Measurements from ENCODE around the gene NETO2.
"Not testable (repeated sequence)": the region's sequence is repeated elsewhere in the genome, so short reads cannot be mapped to it uniquely, and the experiment has no call there.

DNA sequence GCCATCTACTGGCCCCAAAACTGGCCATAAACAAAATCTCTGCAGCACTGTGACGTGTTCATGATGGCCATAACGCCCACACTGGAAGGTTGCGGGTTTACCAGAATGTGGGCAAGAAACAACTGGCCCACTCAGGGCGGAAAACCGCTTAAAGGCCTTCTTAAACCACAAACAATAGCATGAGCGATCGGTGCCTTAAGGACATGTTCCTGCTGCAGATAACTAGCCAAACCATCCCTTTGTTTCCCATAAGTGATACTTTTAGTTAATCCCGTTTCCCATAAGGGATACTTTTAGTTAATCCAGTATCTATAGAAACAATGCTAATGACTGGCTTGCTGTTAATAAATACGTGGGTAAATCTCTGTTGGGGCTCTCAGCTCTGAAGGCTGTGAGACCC is 8.8 kb upstream of the NETO2 start:
- TF ChIP-seq, protein P1, sequence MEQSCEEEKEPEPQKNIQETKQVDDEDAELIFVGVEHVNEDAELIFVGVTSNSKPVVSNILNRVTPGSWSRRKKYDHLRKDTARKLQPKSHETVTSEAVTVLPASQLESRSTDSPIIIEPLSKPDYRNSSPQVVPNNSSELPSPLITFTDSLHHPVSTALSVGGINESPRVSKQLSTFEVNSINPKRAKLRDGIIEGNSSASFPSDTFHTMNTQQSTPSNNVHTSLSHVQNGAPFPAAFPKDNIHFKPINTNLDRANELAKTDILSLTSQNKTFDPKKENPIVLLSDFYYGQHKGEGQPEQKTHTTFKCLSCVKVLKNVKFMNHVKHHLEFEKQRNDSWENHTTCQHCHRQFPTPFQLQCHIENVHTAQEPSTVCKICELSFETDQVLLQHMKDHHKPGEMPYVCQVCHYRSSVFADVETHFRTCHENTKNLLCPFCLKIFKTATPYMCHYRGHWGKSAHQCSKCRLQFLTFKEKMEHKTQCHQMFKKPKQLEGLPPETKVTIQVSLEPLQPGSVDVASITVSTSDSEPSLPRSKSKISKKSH (CRISPR knock-in tag; IDR thresholded peaks at IDR 0.05): not testable (repeated sequence)
- not testable (repeated sequence) for TF ChIP-seq NR4A1 (CRISPR knock-in tag; IDR thresholded peaks at IDR 0.05); NR4A1 (tag; IDR thresholded peaks at IDR 0.05); L3MBTL2 (IDR thresholded peaks at IDR 0.05); TAL1 (IDR thresholded peaks at IDR 0.05); BHLHE40 (IDR thresholded peaks at IDR 0.05; ENCODE audit: low read length); TCF3 (CRISPR knock-in tag; IDR thresholded peaks at IDR 0.05); FOXA1 (IDR thresholded peaks at IDR 0.05; ENCODE audit: borderline replicate concordance); HLTF (IDR thresholded peaks at IDR 0.05)
- TF ChIP-seq, protein P2, sequence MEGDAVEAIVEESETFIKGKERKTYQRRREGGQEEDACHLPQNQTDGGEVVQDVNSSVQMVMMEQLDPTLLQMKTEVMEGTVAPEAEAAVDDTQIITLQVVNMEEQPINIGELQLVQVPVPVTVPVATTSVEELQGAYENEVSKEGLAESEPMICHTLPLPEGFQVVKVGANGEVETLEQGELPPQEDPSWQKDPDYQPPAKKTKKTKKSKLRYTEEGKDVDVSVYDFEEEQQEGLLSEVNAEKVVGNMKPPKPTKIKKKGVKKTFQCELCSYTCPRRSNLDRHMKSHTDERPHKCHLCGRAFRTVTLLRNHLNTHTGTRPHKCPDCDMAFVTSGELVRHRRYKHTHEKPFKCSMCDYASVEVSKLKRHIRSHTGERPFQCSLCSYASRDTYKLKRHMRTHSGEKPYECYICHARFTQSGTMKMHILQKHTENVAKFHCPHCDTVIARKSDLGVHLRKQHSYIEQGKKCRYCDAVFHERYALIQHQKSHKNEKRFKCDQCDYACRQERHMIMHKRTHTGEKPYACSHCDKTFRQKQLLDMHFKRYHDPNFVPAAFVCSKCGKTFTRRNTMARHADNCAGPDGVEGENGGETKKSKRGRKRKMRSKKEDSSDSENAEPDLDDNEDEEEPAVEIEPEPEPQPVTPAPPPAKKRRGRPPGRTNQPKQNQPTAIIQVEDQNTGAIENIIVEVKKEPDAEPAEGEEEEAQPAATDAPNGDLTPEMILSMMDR (IDR thresholded peaks at IDR 0.05 in 2 of 3, conservative IDR thresholded peaks at IDR 0.05 in 1 of 3; ENCODE audit: insufficient read depth in 2 of 3, low read depth in 1 of 3, low read length in 3 of 3): not testable (repeated sequence)
- TF ChIP-seq, protein P3, sequence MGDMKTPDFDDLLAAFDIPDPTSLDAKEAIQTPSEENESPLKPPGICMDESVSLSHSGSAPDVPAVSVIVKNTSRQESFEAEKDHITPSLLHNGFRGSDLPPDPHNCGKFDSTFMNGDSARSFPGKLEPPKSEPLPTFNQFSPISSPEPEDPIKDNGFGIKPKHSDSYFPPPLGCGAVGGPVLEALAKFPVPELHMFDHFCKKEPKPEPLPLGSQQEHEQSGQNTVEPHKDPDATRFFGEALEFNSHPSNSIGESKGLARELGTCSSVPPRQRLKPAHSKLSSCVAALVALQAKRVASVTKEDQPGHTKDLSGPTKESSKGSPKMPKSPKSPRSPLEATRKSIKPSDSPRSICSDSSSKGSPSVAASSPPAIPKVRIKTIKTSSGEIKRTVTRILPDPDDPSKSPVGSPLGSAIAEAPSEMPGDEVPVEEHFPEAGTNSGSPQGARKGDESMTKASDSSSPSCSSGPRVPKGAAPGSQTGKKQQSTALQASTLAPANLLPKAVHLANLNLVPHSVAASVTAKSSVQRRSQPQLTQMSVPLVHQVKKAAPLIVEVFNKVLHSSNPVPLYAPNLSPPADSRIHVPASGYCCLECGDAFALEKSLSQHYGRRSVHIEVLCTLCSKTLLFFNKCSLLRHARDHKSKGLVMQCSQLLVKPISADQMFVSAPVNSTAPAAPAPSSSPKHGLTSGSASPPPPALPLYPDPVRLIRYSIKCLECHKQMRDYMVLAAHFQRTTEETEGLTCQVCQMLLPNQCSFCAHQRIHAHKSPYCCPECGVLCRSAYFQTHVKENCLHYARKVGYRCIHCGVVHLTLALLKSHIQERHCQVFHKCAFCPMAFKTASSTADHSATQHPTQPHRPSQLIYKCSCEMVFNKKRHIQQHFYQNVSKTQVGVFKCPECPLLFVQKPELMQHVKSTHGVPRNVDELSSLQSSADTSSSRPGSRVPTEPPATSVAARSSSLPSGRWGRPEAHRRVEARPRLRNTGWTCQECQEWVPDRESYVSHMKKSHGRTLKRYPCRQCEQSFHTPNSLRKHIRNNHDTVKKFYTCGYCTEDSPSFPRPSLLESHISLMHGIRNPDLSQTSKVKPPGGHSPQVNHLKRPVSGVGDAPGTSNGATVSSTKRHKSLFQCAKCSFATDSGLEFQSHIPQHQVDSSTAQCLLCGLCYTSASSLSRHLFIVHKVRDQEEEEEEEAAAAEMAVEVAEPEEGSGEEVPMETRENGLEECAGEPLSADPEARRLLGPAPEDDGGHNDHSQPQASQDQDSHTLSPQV (IDR thresholded peaks at IDR 0.05): not testable (repeated sequence)
- TF ChIP-seq, protein P4, sequence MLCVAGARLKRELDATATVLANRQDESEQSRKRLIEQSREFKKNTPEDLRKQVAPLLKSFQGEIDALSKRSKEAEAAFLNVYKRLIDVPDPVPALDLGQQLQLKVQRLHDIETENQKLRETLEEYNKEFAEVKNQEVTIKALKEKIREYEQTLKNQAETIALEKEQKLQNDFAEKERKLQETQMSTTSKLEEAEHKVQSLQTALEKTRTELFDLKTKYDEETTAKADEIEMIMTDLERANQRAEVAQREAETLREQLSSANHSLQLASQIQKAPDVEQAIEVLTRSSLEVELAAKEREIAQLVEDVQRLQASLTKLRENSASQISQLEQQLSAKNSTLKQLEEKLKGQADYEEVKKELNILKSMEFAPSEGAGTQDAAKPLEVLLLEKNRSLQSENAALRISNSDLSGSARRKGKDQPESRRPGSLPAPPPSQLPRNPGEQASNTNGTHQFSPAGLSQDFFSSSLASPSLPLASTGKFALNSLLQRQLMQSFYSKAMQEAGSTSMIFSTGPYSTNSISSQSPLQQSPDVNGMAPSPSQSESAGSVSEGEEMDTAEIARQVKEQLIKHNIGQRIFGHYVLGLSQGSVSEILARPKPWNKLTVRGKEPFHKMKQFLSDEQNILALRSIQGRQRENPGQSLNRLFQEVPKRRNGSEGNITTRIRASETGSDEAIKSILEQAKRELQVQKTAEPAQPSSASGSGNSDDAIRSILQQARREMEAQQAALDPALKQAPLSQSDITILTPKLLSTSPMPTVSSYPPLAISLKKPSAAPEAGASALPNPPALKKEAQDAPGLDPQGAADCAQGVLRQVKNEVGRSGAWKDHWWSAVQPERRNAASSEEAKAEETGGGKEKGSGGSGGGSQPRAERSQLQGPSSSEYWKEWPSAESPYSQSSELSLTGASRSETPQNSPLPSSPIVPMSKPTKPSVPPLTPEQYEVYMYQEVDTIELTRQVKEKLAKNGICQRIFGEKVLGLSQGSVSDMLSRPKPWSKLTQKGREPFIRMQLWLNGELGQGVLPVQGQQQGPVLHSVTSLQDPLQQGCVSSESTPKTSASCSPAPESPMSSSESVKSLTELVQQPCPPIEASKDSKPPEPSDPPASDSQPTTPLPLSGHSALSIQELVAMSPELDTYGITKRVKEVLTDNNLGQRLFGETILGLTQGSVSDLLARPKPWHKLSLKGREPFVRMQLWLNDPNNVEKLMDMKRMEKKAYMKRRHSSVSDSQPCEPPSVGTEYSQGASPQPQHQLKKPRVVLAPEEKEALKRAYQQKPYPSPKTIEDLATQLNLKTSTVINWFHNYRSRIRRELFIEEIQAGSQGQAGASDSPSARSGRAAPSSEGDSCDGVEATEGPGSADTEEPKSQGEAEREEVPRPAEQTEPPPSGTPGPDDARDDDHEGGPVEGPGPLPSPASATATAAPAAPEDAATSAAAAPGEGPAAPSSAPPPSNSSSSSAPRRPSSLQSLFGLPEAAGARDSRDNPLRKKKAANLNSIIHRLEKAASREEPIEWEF (CRISPR knock-in tag; IDR thresholded peaks at IDR 0.05): not testable (repeated sequence)
- TF ChIP-seq, protein P5, sequence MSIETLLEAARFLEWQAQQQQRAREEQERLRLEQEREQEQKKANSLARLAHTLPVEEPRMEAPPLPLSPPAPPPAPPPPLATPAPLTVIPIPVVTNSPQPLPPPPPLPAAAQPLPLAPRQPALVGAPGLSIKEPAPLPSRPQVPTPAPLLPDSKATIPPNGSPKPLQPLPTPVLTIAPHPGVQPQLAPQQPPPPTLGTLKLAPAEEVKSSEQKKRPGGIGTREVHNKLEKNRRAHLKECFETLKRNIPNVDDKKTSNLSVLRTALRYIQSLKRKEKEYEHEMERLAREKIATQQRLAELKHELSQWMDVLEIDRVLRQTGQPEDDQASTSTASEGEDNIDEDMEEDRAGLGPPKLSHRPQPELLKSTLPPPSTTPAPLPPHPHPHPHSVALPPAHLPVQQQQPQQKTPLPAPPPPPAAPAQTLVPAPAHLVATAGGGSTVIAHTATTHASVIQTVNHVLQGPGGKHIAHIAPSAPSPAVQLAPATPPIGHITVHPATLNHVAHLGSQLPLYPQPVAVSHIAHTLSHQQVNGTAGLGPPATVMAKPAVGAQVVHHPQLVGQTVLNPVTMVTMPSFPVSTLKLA (conservative IDR thresholded peaks at IDR 0.05): not testable (repeated sequence)
- TF ChIP-seq, protein P6, sequence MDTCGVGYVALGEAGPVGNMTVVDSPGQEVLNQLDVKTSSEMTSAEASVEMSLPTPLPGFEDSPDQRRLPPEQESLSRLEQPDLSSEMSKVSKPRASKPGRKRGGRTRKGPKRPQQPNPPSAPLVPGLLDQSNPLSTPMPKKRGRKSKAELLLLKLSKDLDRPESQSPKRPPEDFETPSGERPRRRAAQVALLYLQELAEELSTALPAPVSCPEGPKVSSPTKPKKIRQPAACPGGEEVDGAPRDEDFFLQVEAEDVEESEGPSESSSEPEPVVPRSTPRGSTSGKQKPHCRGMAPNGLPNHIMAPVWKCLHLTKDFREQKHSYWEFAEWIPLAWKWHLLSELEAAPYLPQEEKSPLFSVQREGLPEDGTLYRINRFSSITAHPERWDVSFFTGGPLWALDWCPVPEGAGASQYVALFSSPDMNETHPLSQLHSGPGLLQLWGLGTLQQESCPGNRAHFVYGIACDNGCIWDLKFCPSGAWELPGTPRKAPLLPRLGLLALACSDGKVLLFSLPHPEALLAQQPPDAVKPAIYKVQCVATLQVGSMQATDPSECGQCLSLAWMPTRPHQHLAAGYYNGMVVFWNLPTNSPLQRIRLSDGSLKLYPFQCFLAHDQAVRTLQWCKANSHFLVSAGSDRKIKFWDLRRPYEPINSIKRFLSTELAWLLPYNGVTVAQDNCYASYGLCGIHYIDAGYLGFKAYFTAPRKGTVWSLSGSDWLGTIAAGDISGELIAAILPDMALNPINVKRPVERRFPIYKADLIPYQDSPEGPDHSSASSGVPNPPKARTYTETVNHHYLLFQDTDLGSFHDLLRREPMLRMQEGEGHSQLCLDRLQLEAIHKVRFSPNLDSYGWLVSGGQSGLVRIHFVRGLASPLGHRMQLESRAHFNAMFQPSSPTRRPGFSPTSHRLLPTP (IDR thresholded peaks at IDR 0.05; ENCODE audit: borderline replicate concordance, extremely low read depth, insufficient read length): not testable (repeated sequence)
